ENCODE data around the gene TNFRSF21. TPM values are rescaled to one million over a fixed set of nuclear protein-coding genes. Genes with fewer than 3 reads are reported as not detected.
"Not testable (repeated sequence)": the region's sequence is repeated elsewhere in the genome, so short reads cannot be mapped to it uniquely, and the experiment has no call there.

TNFRSF21 gene
- total RNA-seq, 2 experiments from 2014 or later: 0.97 to 1.2 TPM

- ChIA-PET POLR2A (no interaction called here), CTCF (no interaction called here)
- Mint-ChIP-seq H3K4me1 (ENCODE audit: low read depth) (peaks cover 8% of the 10 kb centered on the region), H3K4me3 (no peak overlapping the region), H3K27me3 (no peaks in the 10 kb centered on the region), H3K9me3 (no peaks in the 10 kb centered on the region), H3K36me3 (no peaks in the 10 kb centered on the region), H3K27ac (no peak overlapping the region)
- intact Hi-C loops (cut with micrococcal nuclease): no loop called here
- DNase-seq: no peak
Measured at GRCh38 chr6:47239546-47239945, 70.2 kb downstream of the TNFRSF21 start.

GRCh38 chr6:47238456-47238995 lies 71.2 kb downstream of the TNFRSF21 start:
- H3K4me3 Mint-ChIP-seq: no peak overlapping the region
- CTCF ChIA-PET: no interaction called here

GRCh38 chr6:47237196-47237595 lies 72.5 kb downstream of the TNFRSF21 start:
- intact Hi-C loops (cut with micrococcal nuclease): no loop called here
- H3K4me1 Mint-ChIP-seq (ENCODE audit: low read depth): peaks cover 3% of the 10 kb centered on the region
- no peak for DNase-seq
- ChIA-PET POLR2A (no interaction called here), CTCF (no interaction called here)
- H3K4me3 Mint-ChIP-seq: no peak overlapping the region
- H3K27me3 Mint-ChIP-seq: no peaks in the 10 kb centered on the region
- H3K27ac Mint-ChIP-seq: no peak overlapping the region
- H3K9me3 Mint-ChIP-seq: no peaks in the 10 kb centered on the region
- no peaks in the 10 kb centered on the region for H3K36me3 Mint-ChIP-seq

More at GRCh38 chr6:47238456-47238995, 71.2 kb downstream of the TNFRSF21 start:
- H3K27me3 Mint-ChIP-seq: no peaks in the 10 kb centered on the region
- no peaks in the 10 kb centered on the region for H3K36me3 Mint-ChIP-seq
- H3K4me1 Mint-ChIP-seq (ENCODE audit: low read depth): peaks cover 8% of the 10 kb centered on the region
- POLR2A ChIA-PET: no interaction called here
- no peak for DNase-seq
- no peaks in the 10 kb centered on the region for H3K9me3 Mint-ChIP-seq
- no peak overlapping the region for H3K27ac Mint-ChIP-seq
- intact Hi-C loops (cut with micrococcal nuclease): no loop called here

GRCh38 chr6:47235964-47236760 lies 73.5 kb downstream of the TNFRSF21 start:
- H3K4me3 Mint-ChIP-seq: no peak overlapping the region
- no peaks in the 10 kb centered on the region for H3K36me3 Mint-ChIP-seq
- no peak for DNase-seq
- ChIA-PET CTCF (interaction anchor here (1.5 kb wide), 1 partner anchor 9 kb away, joined by 3 read pairs; no protein-coding TSS in a partner anchor), POLR2A (no interaction called here)
- no peaks in the 10 kb centered on the region for H3K27me3 Mint-ChIP-seq
- H3K27ac Mint-ChIP-seq: no peak overlapping the region
- H3K9me3 Mint-ChIP-seq: no peaks in the 10 kb centered on the region
- H3K4me1 Mint-ChIP-seq (ENCODE audit: low read depth): no peaks in the 10 kb centered on the region
- intact Hi-C loops (cut with micrococcal nuclease): no loop called here

GRCh38 chr6:47235421-47235820 lies 74.3 kb downstream of the TNFRSF21 start:
- H3K9me3 Mint-ChIP-seq: no peaks in the 10 kb centered on the region
- H3K27ac Mint-ChIP-seq: no peak overlapping the region
- ChIA-PET POLR2A (no interaction called here), CTCF (interaction anchor here (1.5 kb wide), 1 partner anchor 9 kb away, joined by 3 read pairs; no protein-coding TSS in a partner anchor)
- no peaks in the 10 kb centered on the region for H3K36me3 Mint-ChIP-seq
- no peaks in the 10 kb centered on the region for H3K4me1 Mint-ChIP-seq (ENCODE audit: low read depth)
- no peak for DNase-seq
- H3K4me3 Mint-ChIP-seq: no peak overlapping the region
- H3K27me3 Mint-ChIP-seq: no peaks in the 10 kb centered on the region
- intact Hi-C loops (cut with micrococcal nuclease): no loop called here

GRCh38 chr6:47234266-47234933 lies 75.3 kb downstream of the TNFRSF21 start:
- intact Hi-C loops (cut with micrococcal nuclease): no loop called here
- no peaks in the 10 kb centered on the region for H3K9me3 Mint-ChIP-seq
- no peaks in the 10 kb centered on the region for H3K36me3 Mint-ChIP-seq
- H3K4me3 Mint-ChIP-seq: no peak overlapping the region
- no peak overlapping the region for H3K27ac Mint-ChIP-seq
- ChIA-PET POLR2A (no interaction called here), CTCF (interaction anchor here (1.5 kb wide), 1 partner anchor 8 kb away, joined by 3 read pairs; no protein-coding TSS in a partner anchor)
- no peak for DNase-seq
- no peaks in the 10 kb centered on the region for H3K27me3 Mint-ChIP-seq
- no peaks in the 10 kb centered on the region for H3K4me1 Mint-ChIP-seq (ENCODE audit: low read depth)

GRCh38 chr6:47231151-47231550 lies 78.6 kb downstream of the TNFRSF21 start:
- Mint-ChIP-seq H3K4me3 (no peak overlapping the region), H3K27ac (no peak overlapping the region), H3K9me3 (peaks cover 4% of the 10 kb centered on the region), H3K27me3 (no peaks in the 10 kb centered on the region), H3K4me1 (ENCODE audit: low read depth) (no peaks in the 10 kb centered on the region), H3K36me3 (no peaks in the 10 kb centered on the region)
- ChIA-PET POLR2A (no interaction called here), CTCF (no interaction called here)
- no peak for DNase-seq
- intact Hi-C loops (cut with micrococcal nuclease): no loop called here

GRCh38 chr6:47230579-47230978 lies 79.1 kb downstream of the TNFRSF21 start:
- CTCF ChIA-PET: no interaction called here
- intact Hi-C loops (cut with micrococcal nuclease): no loop called here
- no peak overlapping the region for H3K4me3 Mint-ChIP-seq

GRCh38 chr6:47229255-47229654 lies 80.5 kb downstream of the TNFRSF21 start:
- intact Hi-C loops (cut with micrococcal nuclease): no loop called here
- Mint-ChIP-seq H3K36me3 (no peaks in the 10 kb centered on the region), H3K4me3 (no peak overlapping the region), H3K9me3 (peaks cover 4% of the 10 kb centered on the region), H3K27me3 (peaks cover 3% of the 10 kb centered on the region), H3K27ac (no peak overlapping the region), H3K4me1 (ENCODE audit: low read depth) (no peaks in the 10 kb centered on the region)
- ChIA-PET CTCF (no interaction called here), POLR2A (no interaction called here)
- no peak for DNase-seq

More at GRCh38 chr6:47230579-47230978, 79.1 kb downstream of the TNFRSF21 start:
- H3K27me3 Mint-ChIP-seq: peaks cover 3% of the 10 kb centered on the region
- H3K27ac Mint-ChIP-seq: no peak overlapping the region
- no peak for DNase-seq
- H3K4me1 Mint-ChIP-seq (ENCODE audit: low read depth): no peaks in the 10 kb centered on the region
- H3K9me3 Mint-ChIP-seq: peaks cover 4% of the 10 kb centered on the region
- POLR2A ChIA-PET: no interaction called here
- no peaks in the 10 kb centered on the region for H3K36me3 Mint-ChIP-seq

- CTCF ChIA-PET; H3K27me3 Mint-ChIP-seq; H3K4me1 Mint-ChIP-seq (ENCODE audit: low read depth); H3K36me3 Mint-ChIP-seq; DNase-seq; intact Hi-C loops (cut with micrococcal nuclease); H3K9me3 Mint-ChIP-seq; POLR2A ChIA-PET; H3K27ac Mint-ChIP-seq; H3K4me3 Mint-ChIP-seq: not testable (repeated sequence)
Measured at GRCh38 chr6:47228093-47228492, 81.6 kb downstream of the TNFRSF21 start.

GRCh38 chr6:47223251-47223650 lies 86.5 kb downstream of the TNFRSF21 start:
- H3K36me3 Mint-ChIP-seq; intact Hi-C loops (cut with micrococcal nuclease); DNase-seq; POLR2A ChIA-PET; H3K4me1 Mint-ChIP-seq (ENCODE audit: low read depth); H3K27ac Mint-ChIP-seq; H3K27me3 Mint-ChIP-seq; CTCF ChIA-PET; H3K9me3 Mint-ChIP-seq; H3K4me3 Mint-ChIP-seq: not testable (repeated sequence)

GRCh38 chr6:47221565-47221964 lies 88.1 kb downstream of the TNFRSF21 start:
- Mint-ChIP-seq H3K27me3 (peaks cover 3% of the 10 kb centered on the region), H3K9me3 (peaks cover 3% of the 10 kb centered on the region), H3K27ac (no peak overlapping the region), H3K36me3 (no peaks in the 10 kb centered on the region), H3K4me1 (ENCODE audit: low read depth) (no peaks in the 10 kb centered on the region), H3K4me3 (no peak overlapping the region)
- intact Hi-C loops (cut with micrococcal nuclease): no loop called here
- no peak for DNase-seq
- ChIA-PET CTCF (no interaction called here), POLR2A (no interaction called here)

- Mint-ChIP-seq H3K9me3 (no peaks in the 10 kb centered on the region), H3K27me3 (peaks cover 2% of the 10 kb centered on the region), H3K36me3 (no peaks in the 10 kb centered on the region), H3K27ac (no peak overlapping the region), H3K4me1 (ENCODE audit: low read depth) (no peaks in the 10 kb centered on the region), H3K4me3 (no peak overlapping the region)
- ChIA-PET CTCF (no interaction called here), POLR2A (no interaction called here)
- no peak for DNase-seq
- intact Hi-C loops (cut with micrococcal nuclease): no loop called here
Measured at GRCh38 chr6:47209632-47210031, 100.1 kb downstream of the TNFRSF21 start.
